ENCODE data around the gene MUS81. TPM values are rescaled to one million over a fixed set of nuclear protein-coding genes. Genes with fewer than 3 reads are reported as not detected.

MUS81 gene
- total and polyA plus RNA-seq, 9 of the 15 experiments (the other 6 are each of a cell fraction or from before 2014, with no cell fraction given) = 13.4 to 118 (median 53.7) TPM

DNA sequence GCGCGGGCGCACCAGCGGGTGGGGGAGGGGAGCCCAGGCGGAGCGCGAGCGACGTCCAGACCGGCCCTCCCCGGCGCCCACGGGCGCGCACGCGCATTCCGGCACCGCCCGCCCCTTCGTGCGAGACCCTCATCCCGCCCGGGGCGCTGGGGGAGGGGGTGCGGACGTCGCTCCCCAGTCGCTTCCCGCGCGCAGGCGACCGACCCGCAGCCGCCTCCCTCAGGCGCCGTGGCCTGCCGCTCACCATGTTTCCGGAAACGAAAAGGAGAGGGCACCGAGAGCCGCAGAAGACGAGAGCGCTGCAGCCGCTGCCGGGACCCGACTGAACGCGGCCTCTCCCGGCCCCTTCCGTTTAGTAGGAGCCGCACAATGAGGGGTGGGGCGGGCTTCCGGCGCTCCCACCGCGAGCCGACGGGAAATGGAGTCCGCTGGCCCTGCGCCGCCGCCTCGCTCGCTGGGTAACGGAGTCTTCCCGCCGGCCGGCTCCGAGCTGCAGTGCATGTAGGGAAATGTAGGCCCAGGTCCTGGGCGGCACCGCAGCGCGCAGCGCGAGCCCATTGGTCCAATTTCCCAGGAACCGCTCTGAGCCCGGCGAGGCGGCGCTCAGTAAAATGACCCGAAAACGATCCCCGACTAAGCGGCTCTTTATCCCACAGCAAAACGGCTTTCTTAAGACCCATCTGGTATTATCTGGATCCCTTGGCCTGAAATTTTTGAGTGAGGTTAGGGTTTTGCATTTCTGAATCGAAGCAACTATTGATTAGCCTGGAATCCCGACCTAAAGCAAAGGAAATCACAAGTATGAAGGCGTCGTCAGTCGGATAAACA lies 2.2 kb upstream of the MUS81 start, which contains the start of gene CFL1 (continued):
- TF ChIP-seq, protein P1, sequence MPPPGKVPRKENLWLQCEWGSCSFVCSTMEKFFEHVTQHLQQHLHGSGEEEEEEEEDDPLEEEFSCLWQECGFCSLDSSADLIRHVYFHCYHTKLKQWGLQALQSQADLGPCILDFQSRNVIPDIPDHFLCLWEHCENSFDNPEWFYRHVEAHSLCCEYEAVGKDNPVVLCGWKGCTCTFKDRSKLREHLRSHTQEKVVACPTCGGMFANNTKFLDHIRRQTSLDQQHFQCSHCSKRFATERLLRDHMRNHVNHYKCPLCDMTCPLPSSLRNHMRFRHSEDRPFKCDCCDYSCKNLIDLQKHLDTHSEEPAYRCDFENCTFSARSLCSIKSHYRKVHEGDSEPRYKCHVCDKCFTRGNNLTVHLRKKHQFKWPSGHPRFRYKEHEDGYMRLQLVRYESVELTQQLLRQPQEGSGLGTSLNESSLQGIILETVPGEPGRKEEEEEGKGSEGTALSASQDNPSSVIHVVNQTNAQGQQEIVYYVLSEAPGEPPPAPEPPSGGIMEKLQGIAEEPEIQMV (tag; conservative IDR thresholded peaks at IDR 0.05; ENCODE audit: low read depth) = no peak
- no peak for TF ChIP-seq ZNF263 (CRISPR knock-in tag; IDR thresholded peaks at IDR 0.05; ENCODE audit: borderline replicate concordance)
- TF ChIP-seq, protein P2, sequence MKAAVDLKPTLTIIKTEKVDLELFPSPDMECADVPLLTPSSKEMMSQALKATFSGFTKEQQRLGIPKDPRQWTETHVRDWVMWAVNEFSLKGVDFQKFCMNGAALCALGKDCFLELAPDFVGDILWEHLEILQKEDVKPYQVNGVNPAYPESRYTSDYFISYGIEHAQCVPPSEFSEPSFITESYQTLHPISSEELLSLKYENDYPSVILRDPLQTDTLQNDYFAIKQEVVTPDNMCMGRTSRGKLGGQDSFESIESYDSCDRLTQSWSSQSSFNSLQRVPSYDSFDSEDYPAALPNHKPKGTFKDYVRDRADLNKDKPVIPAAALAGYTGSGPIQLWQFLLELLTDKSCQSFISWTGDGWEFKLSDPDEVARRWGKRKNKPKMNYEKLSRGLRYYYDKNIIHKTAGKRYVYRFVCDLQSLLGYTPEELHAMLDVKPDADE (conservative IDR thresholded peaks at IDR 0.05; ENCODE audit: control insufficient read depth, low read depth, low read length) = peak; percentile 99
- no peak for TF ChIP-seq MYNN (IDR thresholded peaks at IDR 0.05)
- no peak for TF ChIP-seq MYNN (CRISPR knock-in tag; IDR thresholded peaks at IDR 0.05)
- peak; percentile 73 for TF ChIP-seq CXXC5 (CRISPR knock-in tag; IDR thresholded peaks at IDR 0.05)
- TF ChIP-seq ETS2 (tag; IDR thresholded peaks at IDR 0.05; ENCODE audit: borderline replicate concordance, poor library complexity, severe bottlenecking) = no peak
- no peak for TF ChIP-seq ESRRB (CRISPR knock-in tag; IDR thresholded peaks at IDR 0.05; ENCODE audit: borderline replicate concordance)
- TF ChIP-seq BACH1 (tag; IDR thresholded peaks at IDR 0.05) = no peak
- TF ChIP-seq ZNF174 (CRISPR knock-in tag; IDR thresholded peaks at IDR 0.05) = no peak
- no peak for TF ChIP-seq SREBF2 (CRISPR knock-in tag; IDR thresholded peaks at IDR 0.05)
- TF ChIP-seq ZNF551 (CRISPR knock-in tag; IDR thresholded peaks at IDR 0.05) = no peak
- TF ChIP-seq, protein P3, sequence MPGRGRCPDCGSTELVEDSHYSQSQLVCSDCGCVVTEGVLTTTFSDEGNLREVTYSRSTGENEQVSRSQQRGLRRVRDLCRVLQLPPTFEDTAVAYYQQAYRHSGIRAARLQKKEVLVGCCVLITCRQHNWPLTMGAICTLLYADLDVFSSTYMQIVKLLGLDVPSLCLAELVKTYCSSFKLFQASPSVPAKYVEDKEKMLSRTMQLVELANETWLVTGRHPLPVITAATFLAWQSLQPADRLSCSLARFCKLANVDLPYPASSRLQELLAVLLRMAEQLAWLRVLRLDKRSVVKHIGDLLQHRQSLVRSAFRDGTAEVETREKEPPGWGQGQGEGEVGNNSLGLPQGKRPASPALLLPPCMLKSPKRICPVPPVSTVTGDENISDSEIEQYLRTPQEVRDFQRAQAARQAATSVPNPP (IDR thresholded peaks at IDR 0.05; ENCODE audit: borderline replicate concordance, insufficient read depth, insufficient read length) = no peak
- TF ChIP-seq, protein P4, sequence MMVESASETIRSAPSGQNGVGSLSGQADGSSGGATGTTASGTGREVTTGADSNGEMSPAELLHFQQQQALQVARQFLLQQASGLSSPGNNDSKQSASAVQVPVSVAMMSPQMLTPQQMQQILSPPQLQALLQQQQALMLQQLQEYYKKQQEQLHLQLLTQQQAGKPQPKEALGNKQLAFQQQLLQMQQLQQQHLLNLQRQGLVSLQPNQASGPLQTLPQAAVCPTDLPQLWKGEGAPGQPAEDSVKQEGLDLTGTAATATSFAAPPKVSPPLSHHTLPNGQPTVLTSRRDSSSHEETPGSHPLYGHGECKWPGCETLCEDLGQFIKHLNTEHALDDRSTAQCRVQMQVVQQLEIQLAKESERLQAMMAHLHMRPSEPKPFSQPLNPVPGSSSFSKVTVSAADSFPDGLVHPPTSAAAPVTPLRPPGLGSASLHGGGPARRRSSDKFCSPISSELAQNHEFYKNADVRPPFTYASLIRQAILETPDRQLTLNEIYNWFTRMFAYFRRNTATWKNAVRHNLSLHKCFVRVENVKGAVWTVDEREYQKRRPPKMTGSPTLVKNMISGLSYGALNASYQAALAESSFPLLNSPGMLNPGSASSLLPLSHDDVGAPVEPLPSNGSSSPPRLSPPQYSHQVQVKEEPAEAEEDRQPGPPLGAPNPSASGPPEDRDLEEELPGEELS (CRISPR knock-in tag; IDR thresholded peaks at IDR 0.05; ENCODE audit: borderline replicate concordance) = no peak
- peak; percentile 68; the same call in 1 of the 2 replicates for TF ChIP-seq ZNF133 (CRISPR knock-in tag; IDR thresholded peaks at IDR 0.05)
- no peak for TF ChIP-seq HMG20A (CRISPR knock-in tag; conservative IDR thresholded peaks at IDR 0.05)
- TF ChIP-seq ZNF274 (IDR thresholded peaks at IDR 0.05; ENCODE audit: borderline replicate concordance, low read depth, low read length) = no peak
- peak; percentile 74 for TF ChIP-seq ETV1 (tag; conservative IDR thresholded peaks at IDR 0.05; ENCODE audit: low read depth)
- TF ChIP-seq ZNF146 (CRISPR knock-in tag; IDR thresholded peaks at IDR 0.05; ENCODE audit: unreplicated experiment) = no peak
- TF ChIP-seq YBX1 (IDR thresholded peaks at IDR 0.05) = no peak
- TF ChIP-seq ZNF79 (CRISPR knock-in tag; IDR thresholded peaks at IDR 0.05; ENCODE audit: low read depth) = no peak
- no peak for TF ChIP-seq THRAP3 (IDR thresholded peaks at IDR 0.05; ENCODE audit: borderline replicate concordance)
- TF ChIP-seq KAT7 (CRISPR knock-in tag; IDR thresholded peaks at IDR 0.05; ENCODE audit: borderline replicate concordance) = 0 out of 2 replicates have a peak, but pooled peaks have one; percentile 57
